BLaER1 treated with 17β-estradiol and CSF1 and Interleukin-3, amounts not matched to agents 10 nM and 100 nM (cell line): ENCODE results near the gene TMEM272.

ENCODE experiments used
- H3K27ac ChIP-seq, 11 experiments: shearing (Covaris generic); formaldehyde crosslinking; 2 replicates each; pipeline ENCODE4 v1.8.1; 2022
- H3K27me3 ChIP-seq, 11 experiments: shearing (Covaris generic); formaldehyde crosslinking; 2 replicates each; pipeline ENCODE4 v1.8.1; 2022
- H3K36me3 ChIP-seq, 11 experiments: shearing (Covaris generic); formaldehyde crosslinking; 2 replicates each; pipeline ENCODE4 v1.8.1; 2022
- H3K4me1 ChIP-seq, 10 experiments: shearing (Covaris generic); formaldehyde crosslinking; 2 replicates each; pipeline ENCODE4 v1.8.1; 2022
- H3K4me2 ChIP-seq, 11 experiments: shearing (Covaris generic); formaldehyde crosslinking; 2 replicates each; pipeline ENCODE4 v1.8.1; 2022
- H3K4me3 ChIP-seq, 10 experiments: shearing (Covaris generic); formaldehyde crosslinking; 2 replicates each; pipeline ENCODE4 v1.8.1; 2022
- H3K9ac ChIP-seq, 11 experiments: shearing (Covaris generic); formaldehyde crosslinking; 2 replicates each; pipeline ENCODE4 v1.8.1; 2022
- H3K9me3 ChIP-seq, 11 experiments: shearing (Covaris generic); formaldehyde crosslinking; replicated peaks in 1 of 11; 2 replicates each; pipeline ENCODE4 v1.8.1; 2022
- H4K20me1 ChIP-seq, 11 experiments: shearing (Covaris generic); formaldehyde crosslinking; 2 replicates each; pipeline ENCODE4 v1.8.1; 2022
- Cebpa-rat ChIP-seq, 11 experiments: shearing (Covaris generic); IDR thresholded peaks; 2 replicates each; pipeline ENCODE4 v1.8.1; 2022

TMEM272 gene

GRCh38 chr13:51786425-51787265 is 58.3 kb downstream of the TMEM272 start:
- H3K9ac ChIP-seq: no peak overlapping the region
- peaks cover 0 to 9% (median 0%) of the 10 kb centered on the region in 10 experiments; a peak in 5 of 20 replicates for H3K4me1 ChIP-seq
- no peaks in the 10 kb centered on the region for H3K9me3 ChIP-seq
- no peaks in the 10 kb centered on the region for H3K36me3 ChIP-seq
- H4K20me1 ChIP-seq: no peaks in the 10 kb centered on the region
- H3K4me2 ChIP-seq: no peak overlapping the region
- no peak for TF ChIP-seq Cebpa-rat (IDR thresholded peaks at IDR 0.05)
- no peaks in the 10 kb centered on the region for H3K27me3 ChIP-seq
- H3K4me3 ChIP-seq: no peak overlapping the region
- H3K27ac ChIP-seq: no peak overlapping the region

GRCh38 chr13:51785712-51786424 is 59.1 kb downstream of the TMEM272 start:
- H3K27ac ChIP-seq: no peak overlapping the region
- H3K9ac ChIP-seq: no peak overlapping the region
- no peak overlapping the region for H3K4me3 ChIP-seq
- H3K4me1 ChIP-seq: peaks cover 0 to 9% (median 0%) of the 10 kb centered on the region in 10 experiments; a peak in 5 of 20 replicates
- H4K20me1 ChIP-seq: no peaks in the 10 kb centered on the region
- no peaks in the 10 kb centered on the region for H3K9me3 ChIP-seq
- TF ChIP-seq Cebpa-rat (IDR thresholded peaks at IDR 0.05): no peak
- H3K27me3 ChIP-seq: no peaks in the 10 kb centered on the region
- peak overlapping the region in 3 of 11 experiments; percentile 18 to 42 (median 26); a peak in 3 of 22 replicates for H3K4me2 ChIP-seq
- H3K36me3 ChIP-seq: no peaks in the 10 kb centered on the region

- TF ChIP-seq Cebpa-rat (IDR thresholded peaks at IDR 0.05): no peak
Measured at GRCh38 chr13:51784097-51784496, 60.9 kb downstream of the TMEM272 start.

GRCh38 chr13:51783428-51784094 is 61.4 kb downstream of the TMEM272 start:
- no peak for TF ChIP-seq Cebpa-rat (IDR thresholded peaks at IDR 0.05)
- no peaks in the 10 kb centered on the region for H3K9me3 ChIP-seq

More at GRCh38 chr13:51784097-51784496, 60.9 kb downstream of the TMEM272 start:
- Histone ChIP-seq H3K27me3 (no peaks in the 10 kb centered on the region), H3K4me3 (no peak overlapping the region), H3K9me3 (no peaks in the 10 kb centered on the region), H3K4me2 (no peak overlapping the region), H3K9ac (no peak overlapping the region), H3K36me3 (no peaks in the 10 kb centered on the region), H3K4me1 (peaks cover 0 to 9% (median 0%) of the 10 kb centered on the region in 10 experiments; a peak in 5 of 20 replicates), H3K27ac (no peak overlapping the region), H4K20me1 (no peaks in the 10 kb centered on the region)

GRCh38 chr13:51782026-51782710 is 62.8 kb downstream of the TMEM272 start:
- no peak overlapping the region for H3K27ac ChIP-seq
- no peaks in the 10 kb centered on the region for H3K27me3 ChIP-seq
- H4K20me1 ChIP-seq: no peaks in the 10 kb centered on the region
- H3K9ac ChIP-seq: no peak overlapping the region
- H3K4me1 ChIP-seq: peaks cover 0 to 18% (median 3%) of the 10 kb centered on the region in 10 experiments; a peak in 7 of 20 replicates
- H3K4me3 ChIP-seq: no peak overlapping the region
- H3K9me3 ChIP-seq: no peaks in the 10 kb centered on the region
- no peak for TF ChIP-seq Cebpa-rat (IDR thresholded peaks at IDR 0.05)
- no peaks in the 10 kb centered on the region for H3K36me3 ChIP-seq
- H3K4me2 ChIP-seq: no peak overlapping the region

More at GRCh38 chr13:51783428-51784094, 61.4 kb downstream of the TMEM272 start:
- no peak overlapping the region for H3K27ac ChIP-seq
- no peaks in the 10 kb centered on the region for H3K36me3 ChIP-seq
- peaks cover 0 to 9% (median 0%) of the 10 kb centered on the region in 10 experiments; a peak in 5 of 20 replicates for H3K4me1 ChIP-seq
- no peak overlapping the region for H3K4me3 ChIP-seq
- H3K9ac ChIP-seq: no peak overlapping the region
- no peaks in the 10 kb centered on the region for H4K20me1 ChIP-seq
- no peaks in the 10 kb centered on the region for H3K27me3 ChIP-seq
- H3K4me2 ChIP-seq: no peak overlapping the region

GRCh38 chr13:51781246-51782022 is 63.5 kb downstream of the TMEM272 start:
- no peak for TF ChIP-seq Cebpa-rat (IDR thresholded peaks at IDR 0.05)
- H3K4me3 ChIP-seq: no peak overlapping the region
- no peaks in the 10 kb centered on the region for H3K9me3 ChIP-seq
- peaks cover 0 to 18% (median 3%) of the 10 kb centered on the region in 10 experiments; a peak in 7 of 20 replicates for H3K4me1 ChIP-seq
- no peak overlapping the region for H3K4me2 ChIP-seq
- H4K20me1 ChIP-seq: no peaks in the 10 kb centered on the region
- H3K9ac ChIP-seq: no peak overlapping the region
- no peaks in the 10 kb centered on the region for H3K27me3 ChIP-seq
- H3K27ac ChIP-seq: no peak overlapping the region
- no peaks in the 10 kb centered on the region for H3K36me3 ChIP-seq

- Histone ChIP-seq H3K4me3 (no peak overlapping the region), H3K4me2 (no peak overlapping the region; a peak in 1 of 22 replicates), H4K20me1 (no peaks in the 10 kb centered on the region), H3K4me1 (peaks cover 0 to 11% (median 2%) of the 10 kb centered on the region in 10 experiments; a peak in 6 of 20 replicates), H3K27ac (no peak overlapping the region), H3K36me3 (no peaks in the 10 kb centered on the region), H3K9ac (no peak overlapping the region), H3K27me3 (no peaks in the 10 kb centered on the region), H3K9me3 (no peaks in the 10 kb centered on the region)
- no peak for TF ChIP-seq Cebpa-rat (IDR thresholded peaks at IDR 0.05)
Measured at GRCh38 chr13:51780099-51780498, 64.9 kb downstream of the TMEM272 start.

- Histone ChIP-seq H3K9me3 (no peaks in the 10 kb centered on the region), H3K4me1 (peaks cover 0 to 11% (median 2%) of the 10 kb centered on the region in 10 experiments; a peak in 6 of 20 replicates), H3K27ac (no peak overlapping the region), H3K4me3 (no peak overlapping the region), H4K20me1 (no peaks in the 10 kb centered on the region), H3K36me3 (no peaks in the 10 kb centered on the region), H3K4me2 (0 out of 22 replicates have a peak overlapping the region, but pooled peaks of 1 of the 11 experiments have one; percentile 5), H3K9ac (no peak overlapping the region), H3K27me3 (no peaks in the 10 kb centered on the region)
- TF ChIP-seq Cebpa-rat (IDR thresholded peaks at IDR 0.05): no peak
Measured at GRCh38 chr13:51778392-51778791, 66.6 kb downstream of the TMEM272 start.
